K562 (cell line): ENCODE results near the gene SPATA21. TPM values are rescaled to one million over a fixed set of nuclear protein-coding genes. Genes with fewer than 3 reads are reported as not detected.
A peak's percentile ranks its signal among the peaks of the same experiment; 100 is the strongest.

Source experiments
- polyA plus RNA-seq, 8 experiments: library from polyadenylated mRNA; depleted of rRNA in 4 of 8; stranded (reverse) in 5 of 8; unstranded in 3 of 8; fragments of >200 nt; fragmentation: Nextera tagmentation in 2 of 8; fragmentation: Illumina TruSeq in 1 of 8; extraction: Ambion mirVana in 2 of 8; extraction: Trizol in 1 of 8; gene quantifications; 2 replicates each; pipeline versions ENCODE4 v1.2.1 to v1.2.3, GENCODE V29; 2011 to 2014; ENCODE audit warnings: inconsistent platforms in 1 of 8, missing spikeins in 1 of 8
- total RNA-seq, 7 experiments: library from RNA; depleted of rRNA in 6 of 7; stranded (reverse); fragments of >200 nt in 6 of 7; fragmentation: Illumina TruSeq in 2 of 7; extraction: Trizol in 2 of 7; gene quantifications; 2 replicates each; pipeline versions ENCODE4 v1.2.1 to v1.2.3, GENCODE V29; 2011 to 2021; ENCODE audit warnings: low replicate concordance in 1 of 7
- TF ChIP-seq, protein P1 (sequence below): fragments of 450-650 bp; IDR thresholded peaks from 2 replicates; pipeline ENCODE4 v1.6.1; 2016; ENCODE audit warnings: mild to moderate bottlenecking, moderate library complexity
- TF ChIP-seq, protein P2 (sequence below), 2 experiments: fragments of 450-650 bp in 1 of 2; sonication (generic) in 1 of 2; formaldehyde crosslinking; conservative IDR thresholded peaks; 2 replicates each; pipeline versions ENCODE4 v1.4.0 to v1.8.1; 2020 to 2022; ENCODE audit warnings: mild to moderate bottlenecking in 1 of 2, missing genetic modification reagents in 1 of 2
- TF ChIP-seq, protein P3 (sequence below): fragments of 450-650 bp; IDR thresholded peaks from 2 replicates; pipeline ENCODE4 v1.6.1; 2016; ENCODE audit warnings: low read depth

SPATA21 gene
- total and polyA plus RNA-seq, 9 of the 15 experiments (the other 6 are each of a cell fraction or from before 2014, with no cell fraction given), result 0.10 to 0.36 (median 0.13) TPM; not detected in 3

DNA sequence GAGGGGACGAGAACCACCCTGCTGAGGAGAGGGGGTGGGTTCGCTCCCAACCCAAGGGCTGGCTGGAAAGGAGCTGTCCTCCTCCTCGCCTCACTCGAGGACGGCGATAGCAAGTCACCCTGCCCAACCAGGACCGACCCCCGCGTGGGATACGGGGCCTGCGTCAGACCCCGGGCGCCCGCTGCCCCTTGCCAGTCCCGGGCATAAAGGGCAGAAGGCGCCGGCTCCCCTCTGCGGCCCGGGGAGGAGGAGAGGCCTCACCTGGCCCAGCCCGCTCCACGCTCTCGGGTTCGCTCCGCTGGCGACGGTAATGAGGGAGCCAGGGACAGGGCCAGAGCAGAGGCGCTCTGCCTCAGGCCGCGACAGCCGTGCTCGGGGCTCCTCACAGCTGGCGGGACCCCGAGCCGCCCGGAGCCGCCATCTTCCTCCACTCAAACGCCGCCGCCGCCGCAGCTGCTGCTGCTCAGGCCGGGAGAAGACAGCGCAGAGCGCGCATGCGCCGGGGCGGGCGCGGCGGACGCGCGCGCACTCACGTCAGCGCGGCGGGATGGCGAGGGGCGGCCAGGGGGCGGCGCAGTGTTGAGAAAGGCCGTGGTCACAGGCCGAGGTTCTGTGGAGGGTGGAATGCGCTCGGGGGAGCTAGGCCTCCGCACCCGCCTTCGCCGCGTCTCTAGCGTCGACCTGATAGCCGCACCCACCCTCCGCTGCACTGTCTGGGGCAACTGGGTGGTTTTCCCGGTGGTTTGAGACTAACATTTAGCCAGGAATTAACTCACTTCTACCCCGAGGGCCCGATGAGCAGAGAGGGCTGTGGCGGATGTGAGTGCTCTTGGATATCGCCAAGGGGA is 85.0 kb downstream of the SPATA21 start, which contains the start of gene FBXO42 (continued):
- TF ChIP-seq, protein P1, sequence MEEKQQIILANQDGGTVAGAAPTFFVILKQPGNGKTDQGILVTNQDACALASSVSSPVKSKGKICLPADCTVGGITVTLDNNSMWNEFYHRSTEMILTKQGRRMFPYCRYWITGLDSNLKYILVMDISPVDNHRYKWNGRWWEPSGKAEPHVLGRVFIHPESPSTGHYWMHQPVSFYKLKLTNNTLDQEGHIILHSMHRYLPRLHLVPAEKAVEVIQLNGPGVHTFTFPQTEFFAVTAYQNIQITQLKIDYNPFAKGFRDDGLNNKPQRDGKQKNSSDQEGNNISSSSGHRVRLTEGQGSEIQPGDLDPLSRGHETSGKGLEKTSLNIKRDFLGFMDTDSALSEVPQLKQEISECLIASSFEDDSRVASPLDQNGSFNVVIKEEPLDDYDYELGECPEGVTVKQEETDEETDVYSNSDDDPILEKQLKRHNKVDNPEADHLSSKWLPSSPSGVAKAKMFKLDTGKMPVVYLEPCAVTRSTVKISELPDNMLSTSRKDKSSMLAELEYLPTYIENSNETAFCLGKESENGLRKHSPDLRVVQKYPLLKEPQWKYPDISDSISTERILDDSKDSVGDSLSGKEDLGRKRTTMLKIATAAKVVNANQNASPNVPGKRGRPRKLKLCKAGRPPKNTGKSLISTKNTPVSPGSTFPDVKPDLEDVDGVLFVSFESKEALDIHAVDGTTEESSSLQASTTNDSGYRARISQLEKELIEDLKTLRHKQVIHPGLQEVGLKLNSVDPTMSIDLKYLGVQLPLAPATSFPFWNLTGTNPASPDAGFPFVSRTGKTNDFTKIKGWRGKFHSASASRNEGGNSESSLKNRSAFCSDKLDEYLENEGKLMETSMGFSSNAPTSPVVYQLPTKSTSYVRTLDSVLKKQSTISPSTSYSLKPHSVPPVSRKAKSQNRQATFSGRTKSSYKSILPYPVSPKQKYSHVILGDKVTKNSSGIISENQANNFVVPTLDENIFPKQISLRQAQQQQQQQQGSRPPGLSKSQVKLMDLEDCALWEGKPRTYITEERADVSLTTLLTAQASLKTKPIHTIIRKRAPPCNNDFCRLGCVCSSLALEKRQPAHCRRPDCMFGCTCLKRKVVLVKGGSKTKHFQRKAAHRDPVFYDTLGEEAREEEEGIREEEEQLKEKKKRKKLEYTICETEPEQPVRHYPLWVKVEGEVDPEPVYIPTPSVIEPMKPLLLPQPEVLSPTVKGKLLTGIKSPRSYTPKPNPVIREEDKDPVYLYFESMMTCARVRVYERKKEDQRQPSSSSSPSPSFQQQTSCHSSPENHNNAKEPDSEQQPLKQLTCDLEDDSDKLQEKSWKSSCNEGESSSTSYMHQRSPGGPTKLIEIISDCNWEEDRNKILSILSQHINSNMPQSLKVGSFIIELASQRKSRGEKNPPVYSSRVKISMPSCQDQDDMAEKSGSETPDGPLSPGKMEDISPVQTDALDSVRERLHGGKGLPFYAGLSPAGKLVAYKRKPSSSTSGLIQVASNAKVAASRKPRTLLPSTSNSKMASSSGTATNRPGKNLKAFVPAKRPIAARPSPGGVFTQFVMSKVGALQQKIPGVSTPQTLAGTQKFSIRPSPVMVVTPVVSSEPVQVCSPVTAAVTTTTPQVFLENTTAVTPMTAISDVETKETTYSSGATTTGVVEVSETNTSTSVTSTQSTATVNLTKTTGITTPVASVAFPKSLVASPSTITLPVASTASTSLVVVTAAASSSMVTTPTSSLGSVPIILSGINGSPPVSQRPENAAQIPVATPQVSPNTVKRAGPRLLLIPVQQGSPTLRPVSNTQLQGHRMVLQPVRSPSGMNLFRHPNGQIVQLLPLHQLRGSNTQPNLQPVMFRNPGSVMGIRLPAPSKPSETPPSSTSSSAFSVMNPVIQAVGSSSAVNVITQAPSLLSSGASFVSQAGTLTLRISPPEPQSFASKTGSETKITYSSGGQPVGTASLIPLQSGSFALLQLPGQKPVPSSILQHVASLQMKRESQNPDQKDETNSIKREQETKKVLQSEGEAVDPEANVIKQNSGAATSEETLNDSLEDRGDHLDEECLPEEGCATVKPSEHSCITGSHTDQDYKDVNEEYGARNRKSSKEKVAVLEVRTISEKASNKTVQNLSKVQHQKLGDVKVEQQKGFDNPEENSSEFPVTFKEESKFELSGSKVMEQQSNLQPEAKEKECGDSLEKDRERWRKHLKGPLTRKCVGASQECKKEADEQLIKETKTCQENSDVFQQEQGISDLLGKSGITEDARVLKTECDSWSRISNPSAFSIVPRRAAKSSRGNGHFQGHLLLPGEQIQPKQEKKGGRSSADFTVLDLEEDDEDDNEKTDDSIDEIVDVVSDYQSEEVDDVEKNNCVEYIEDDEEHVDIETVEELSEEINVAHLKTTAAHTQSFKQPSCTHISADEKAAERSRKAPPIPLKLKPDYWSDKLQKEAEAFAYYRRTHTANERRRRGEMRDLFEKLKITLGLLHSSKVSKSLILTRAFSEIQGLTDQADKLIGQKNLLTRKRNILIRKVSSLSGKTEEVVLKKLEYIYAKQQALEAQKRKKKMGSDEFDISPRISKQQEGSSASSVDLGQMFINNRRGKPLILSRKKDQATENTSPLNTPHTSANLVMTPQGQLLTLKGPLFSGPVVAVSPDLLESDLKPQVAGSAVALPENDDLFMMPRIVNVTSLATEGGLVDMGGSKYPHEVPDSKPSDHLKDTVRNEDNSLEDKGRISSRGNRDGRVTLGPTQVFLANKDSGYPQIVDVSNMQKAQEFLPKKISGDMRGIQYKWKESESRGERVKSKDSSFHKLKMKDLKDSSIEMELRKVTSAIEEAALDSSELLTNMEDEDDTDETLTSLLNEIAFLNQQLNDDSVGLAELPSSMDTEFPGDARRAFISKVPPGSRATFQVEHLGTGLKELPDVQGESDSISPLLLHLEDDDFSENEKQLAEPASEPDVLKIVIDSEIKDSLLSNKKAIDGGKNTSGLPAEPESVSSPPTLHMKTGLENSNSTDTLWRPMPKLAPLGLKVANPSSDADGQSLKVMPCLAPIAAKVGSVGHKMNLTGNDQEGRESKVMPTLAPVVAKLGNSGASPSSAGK, result peak; percentile 95
- TF ChIP-seq, protein P2, sequence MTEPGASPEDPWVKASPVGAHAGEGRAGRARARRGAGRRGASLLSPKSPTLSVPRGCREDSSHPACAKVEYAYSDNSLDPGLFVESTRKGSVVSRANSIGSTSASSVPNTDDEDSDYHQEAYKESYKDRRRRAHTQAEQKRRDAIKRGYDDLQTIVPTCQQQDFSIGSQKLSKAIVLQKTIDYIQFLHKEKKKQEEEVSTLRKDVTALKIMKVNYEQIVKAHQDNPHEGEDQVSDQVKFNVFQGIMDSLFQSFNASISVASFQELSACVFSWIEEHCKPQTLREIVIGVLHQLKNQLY (CRISPR knock-in tag; conservative IDR thresholded peaks at IDR 0.05), result no peak; a peak in 1 of 4 replicates
- TF ChIP-seq, protein P3, sequence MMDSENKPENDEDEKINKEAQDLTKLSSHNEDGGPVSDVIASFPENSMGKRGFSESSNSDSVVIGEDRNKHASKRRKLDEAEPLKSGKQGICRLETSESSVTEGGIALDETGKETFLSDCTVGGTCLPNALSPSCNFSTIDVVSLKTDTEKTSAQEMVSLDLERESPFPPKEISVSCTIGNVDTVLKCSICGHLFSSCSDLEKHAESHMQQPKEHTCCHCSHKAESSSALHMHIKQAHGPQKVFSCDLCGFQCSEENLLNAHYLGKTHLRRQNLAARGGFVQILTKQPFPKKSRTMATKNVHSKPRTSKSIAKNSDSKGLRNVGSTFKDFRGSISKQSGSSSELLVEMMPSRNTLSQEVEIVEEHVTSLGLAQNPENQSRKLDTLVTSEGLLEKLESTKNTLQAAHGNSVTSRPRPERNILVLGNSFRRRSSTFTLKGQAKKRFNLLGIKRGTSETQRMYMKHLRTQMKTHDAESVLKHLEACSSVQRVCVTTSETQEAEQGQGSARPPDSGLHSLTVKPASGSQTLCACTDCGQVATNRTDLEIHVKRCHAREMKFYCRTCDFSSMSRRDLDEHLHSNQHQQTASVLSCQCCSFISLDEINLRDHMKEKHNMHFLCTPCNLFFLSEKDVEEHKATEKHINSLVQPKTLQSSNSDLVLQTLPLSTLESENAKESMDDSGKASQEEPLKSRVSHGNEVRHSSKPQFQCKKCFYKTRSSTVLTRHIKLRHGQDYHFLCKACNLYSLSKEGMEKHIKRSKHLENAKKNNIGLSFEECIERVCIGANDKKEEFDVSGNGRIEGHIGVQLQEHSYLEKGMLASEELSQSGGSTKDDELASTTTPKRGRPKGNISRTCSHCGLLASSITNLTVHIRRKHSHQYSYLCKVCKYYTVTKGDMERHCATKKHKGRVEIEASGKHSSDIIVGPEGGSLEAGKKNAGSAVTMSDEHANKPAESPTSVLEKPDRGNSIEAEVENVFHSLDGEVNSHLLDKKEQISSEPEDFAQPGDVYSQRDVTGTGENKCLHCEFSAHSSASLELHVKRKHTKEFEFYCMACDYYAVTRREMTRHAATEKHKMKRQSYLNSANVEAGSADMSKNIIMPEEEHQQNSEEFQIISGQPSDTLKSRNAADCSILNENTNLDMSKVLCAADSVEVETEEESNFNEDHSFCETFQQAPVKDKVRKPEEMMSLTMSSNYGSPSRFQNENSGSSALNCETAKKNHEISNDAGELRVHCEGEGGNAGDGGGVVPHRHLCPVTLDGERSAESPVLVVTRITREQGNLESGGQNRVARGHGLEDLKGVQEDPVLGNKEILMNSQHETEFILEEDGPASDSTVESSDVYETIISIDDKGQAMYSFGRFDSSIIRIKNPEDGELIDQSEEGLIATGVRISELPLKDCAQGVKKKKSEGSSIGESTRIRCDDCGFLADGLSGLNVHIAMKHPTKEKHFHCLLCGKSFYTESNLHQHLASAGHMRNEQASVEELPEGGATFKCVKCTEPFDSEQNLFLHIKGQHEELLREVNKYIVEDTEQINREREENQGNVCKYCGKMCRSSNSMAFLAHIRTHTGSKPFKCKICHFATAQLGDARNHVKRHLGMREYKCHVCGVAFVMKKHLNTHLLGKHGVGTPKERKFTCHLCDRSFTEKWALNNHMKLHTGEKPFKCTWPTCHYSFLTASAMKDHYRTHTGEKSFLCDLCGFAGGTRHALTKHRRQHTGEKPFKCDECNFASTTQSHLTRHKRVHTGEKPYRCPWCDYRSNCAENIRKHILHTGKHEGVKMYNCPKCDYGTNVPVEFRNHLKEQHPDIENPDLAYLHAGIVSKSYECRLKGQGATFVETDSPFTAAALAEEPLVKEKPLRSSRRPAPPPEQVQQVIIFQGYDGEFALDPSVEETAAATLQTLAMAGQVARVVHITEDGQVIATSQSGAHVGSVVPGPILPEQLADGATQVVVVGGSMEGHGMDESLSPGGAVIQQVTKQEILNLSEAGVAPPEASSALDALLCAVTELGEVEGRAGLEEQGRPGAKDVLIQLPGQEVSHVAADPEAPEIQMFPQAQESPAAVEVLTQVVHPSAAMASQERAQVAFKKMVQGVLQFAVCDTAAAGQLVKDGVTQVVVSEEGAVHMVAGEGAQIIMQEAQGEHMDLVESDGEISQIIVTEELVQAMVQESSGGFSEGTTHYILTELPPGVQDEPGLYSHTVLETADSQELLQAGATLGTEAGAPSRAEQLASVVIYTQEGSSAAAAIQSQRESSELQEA, result no peak
